Vagina (tissue), 2 donors: ENCODE data around the gene PPP1R14C.

Experiments
- CTCF ChIP-seq, 3 experiments: fragments of 450-650 bp in 2 of 3; fragments of 200-600 bp in 1 of 3; sonication (generic) in 1 of 3; IDR thresholded peaks; one replicate each; pipeline ENCODE4 v1.5.1; 2017 to 2019; ENCODE audit warnings: antibody characterized with exemption in 3 of 3, mild to moderate bottlenecking in 2 of 3, moderate library complexity in 2 of 3
- POLR2A ChIP-seq, 2 donors: fragments of 450-650 bp; IDR thresholded peaks; one replicate each; pipeline ENCODE4 v1.6.1; 2017; ENCODE audit warnings: antibody characterized with exemption in 2 of 2, mild to moderate bottlenecking in 2 of 2, moderate library complexity in 2 of 2
- POLR2AphosphoS5 ChIP-seq, 2 donors: sonication (generic); formaldehyde crosslinking; IDR thresholded peaks; one replicate each; pipeline ENCODE4 v1.9.0; 2017; ENCODE audit warnings: antibody characterized with exemption in 2 of 2, mild to moderate bottlenecking in 2 of 2, low read depth in 1 of 2; ENCODE audit not compliant: insufficient read depth in 1 of 2

DNA sequence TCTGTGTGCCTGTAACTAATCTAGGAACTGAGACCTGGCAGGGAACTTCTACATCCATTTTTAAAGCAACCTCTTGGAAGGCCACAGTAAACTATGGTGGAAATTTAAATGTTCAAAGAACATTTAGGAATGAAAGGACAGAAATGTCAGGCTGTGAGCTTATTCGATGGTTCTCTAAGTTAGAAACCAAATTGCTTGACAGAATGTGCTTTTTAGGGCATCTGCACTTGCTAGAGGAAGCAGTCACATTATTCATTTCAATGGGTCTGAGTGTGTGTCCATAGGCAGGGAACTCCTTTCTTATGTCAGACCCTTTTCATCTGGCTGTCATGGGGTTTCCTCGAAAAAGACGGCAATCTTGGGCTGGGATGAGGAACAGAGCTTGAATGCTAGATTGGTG is 84.4 kb downstream of the PPP1R14C start:
- TF ChIP-seq CTCF (IDR thresholded peaks at IDR 0.05) = no peak
- no peak for TF ChIP-seq POLR2A (IDR thresholded peaks at IDR 0.05)
- no peak for TF ChIP-seq POLR2AphosphoS5 (IDR thresholded peaks at IDR 0.05; ENCODE audit: insufficient read depth in 1 of 2, low read depth in 1 of 2)
